Measurements from ENCODE around the gene VRK1.

- TF ChIP-seq USF2 (IDR thresholded peaks at IDR 0.05; ENCODE audit: borderline replicate concordance, low read depth, low read length) (no peak), CTCF (IDR thresholded peaks at IDR 0.05) (no peak), EP300 (IDR thresholded peaks at IDR 0.05; ENCODE audit: borderline replicate concordance in 1 of 2, low read depth in 1 of 2, low read length in 1 of 2) (no peak), GATA2 (CRISPR knock-in tag; IDR thresholded peaks at IDR 0.05) (no peak), REST (IDR thresholded peaks at IDR 0.05; ENCODE audit: low read depth, low read length) (no peak), POLR2AphosphoS5 (IDR thresholded peaks at IDR 0.05; ENCODE audit: low read depth, low read length) (no peak), CHD2 (IDR thresholded peaks at IDR 0.05; ENCODE audit: low read length, partially characterized antibody) (no peak), TAF1 (IDR thresholded peaks at IDR 0.05; ENCODE audit: borderline replicate concordance, low read depth, low read length) (no peak), RCOR1 (IDR thresholded peaks at IDR 0.05; ENCODE audit: low read length) (no peak)
Measured at GRCh38 chr14:96761066-96761465, 36.1 kb upstream of the VRK1 start.

Data from SK-N-SH (cell line).